Measurements from ENCODE around the gene KIAA0232. TPM values are rescaled to one million over a fixed set of nuclear protein-coding genes. Genes with fewer than 3 reads are reported as not detected.
"Not testable (repeated sequence)": the region's sequence is repeated elsewhere in the genome, so short reads cannot be mapped to it uniquely, and the experiment has no call there.

Gene KIAA0232
- total RNA-seq, 1 donor from 2014 or later, result 73.0 TPM

GRCh38 chr4:6907658-6908191, 125.2 kb downstream of the KIAA0232 start:
- intact Hi-C loops (cut with DNase I), result no loop called here

GRCh38 chr4:6908432-6909112, 126.0 kb downstream of the KIAA0232 start:
- intact Hi-C loops (cut with DNase I), result loop anchor here (1.0 kb wide), 2 partner anchors 79 to 160 kb away; partner anchors contain the start of gene GRPEL1
- no peak for DNase-seq (ENCODE audit: low spot score)

More at GRCh38 chr4:6907658-6908191, 125.2 kb downstream of the KIAA0232 start:
- no peak for DNase-seq (ENCODE audit: low spot score)

- intact Hi-C loops (cut with DNase I), result loop anchor here (1.0 kb wide), 2 partner anchors 78 to 159 kb away; partner anchors contain the start of gene GRPEL1
- DNase-seq (ENCODE audit: low spot score), result peak; percentile 95
These were observed 126.8 kb downstream of the KIAA0232 start, which contains the start of gene TBC1D14 for GRCh38 chr4:6909113-6909969. TSS of gene TBC1D14 (plus strand) at chr4:6909826. CDS start at chr4:6923390, 13,564 bp downstream.

GRCh38 chr4:6909970-6910339, 127.4 kb downstream of the KIAA0232 start:
- DNase-seq (ENCODE audit: low spot score), result no peak
- intact Hi-C loops (cut with DNase I), result loop anchor here (1.0 to 5.0 kb wide), 3 partner anchors 62 to 158 kb away; partner anchors contain the start of gene GRPEL1

- DNase-seq (ENCODE audit: low spot score), result no peak
- intact Hi-C loops (cut with DNase I), result loop anchor here (5.0 kb wide), 1 partner anchor 62 kb away; no protein-coding TSS in a partner anchor
These were observed 127.9 kb downstream of the KIAA0232 start for GRCh38 chr4:6910340-6910959.

GRCh38 chr4:6910960-6911874, 128.7 kb downstream of the KIAA0232 start:
- DNase-seq (ENCODE audit: low spot score), result no peak
- intact Hi-C loops (cut with DNase I), result loop anchor here (5.0 kb wide), 1 partner anchor 61 kb away; no protein-coding TSS in a partner anchor

- not testable (repeated sequence) for DNase-seq (ENCODE audit: low spot score)
- intact Hi-C loops (cut with DNase I), result loop anchor here (5.0 kb wide), 1 partner anchor 60 kb away; no protein-coding TSS in a partner anchor
These were observed 129.4 kb downstream of the KIAA0232 start for GRCh38 chr4:6911917-6912316.

- DNase-seq (ENCODE audit: low spot score), result no peak
- intact Hi-C loops (cut with DNase I), result loop anchor here (5.0 kb wide), 1 partner anchor 60 kb away; no protein-coding TSS in a partner anchor
These were observed 129.9 kb downstream of the KIAA0232 start for GRCh38 chr4:6912441-6912840.

- no peak for DNase-seq (ENCODE audit: low spot score)
- intact Hi-C loops (cut with DNase I), result loop anchor here (5.0 kb wide), 1 partner anchor 59 kb away; no protein-coding TSS in a partner anchor
These were observed 130.9 kb downstream of the KIAA0232 start for GRCh38 chr4:6913350-6913905.

- intact Hi-C loops (cut with DNase I), result loop anchor here (5.0 kb wide), 1 partner anchor 58 kb away; no protein-coding TSS in a partner anchor
- DNase-seq (ENCODE audit: low spot score), result no peak
These were observed 131.9 kb downstream of the KIAA0232 start for GRCh38 chr4:6914448-6914847.

- intact Hi-C loops (cut with DNase I), result no loop called here
- no peak for DNase-seq (ENCODE audit: low spot score)
These were observed 132.8 kb downstream of the KIAA0232 start for GRCh38 chr4:6915041-6916005.

GRCh38 chr4:6916069-6916586, 133.6 kb downstream of the KIAA0232 start:
- DNase-seq (ENCODE audit: low spot score), result no peak
- intact Hi-C loops (cut with DNase I), result no loop called here

- DNase-seq (ENCODE audit: low spot score), result peak; percentile 94
- intact Hi-C loops (cut with DNase I), result no loop called here
These were observed 134.3 kb downstream of the KIAA0232 start for GRCh38 chr4:6916587-6917460.

GRCh38 chr4:6917461-6918271, 135.1 kb downstream of the KIAA0232 start:
- intact Hi-C loops (cut with DNase I), result loop anchor here (1.0 kb wide), 1 partner anchor 26 kb away; no protein-coding TSS in a partner anchor
- DNase-seq (ENCODE audit: low spot score), result peak; percentile 93

GRCh38 chr4:6918338-6918737, 135.8 kb downstream of the KIAA0232 start:
- intact Hi-C loops (cut with DNase I), result loop anchor here (1.0 kb wide), 1 partner anchor 25 kb away; no protein-coding TSS in a partner anchor
- no peak for DNase-seq (ENCODE audit: low spot score)
